HUES6 (cell line): Measurements from ENCODE around the gene ZNF438.
"Not testable (repeated sequence)": the region's sequence is repeated elsewhere in the genome, so short reads cannot be mapped to it uniquely, and the experiment has no call there.

Source experiments
- H3K27ac ChIP-seq: 2 replicates; pipeline ENCODE4 v1.7.0; 2013; ENCODE audit warnings: low read depth, mild to moderate bottlenecking, low read length, inconsistent platforms
- H3K27me3 ChIP-seq: 2 replicates; pipeline ENCODE4 v1.6.1; 2013; ENCODE audit warnings: low read length; ENCODE audit not compliant: control insufficient read depth, insufficient read depth
- H3K36me3 ChIP-seq: 2 replicates; pipeline ENCODE4 v1.6.1; 2013; ENCODE audit warnings: low read length; ENCODE audit not compliant: control insufficient read depth, insufficient read depth
- H3K4me1 ChIP-seq: 2 replicates; pipeline ENCODE4 v1.6.1; 2013; ENCODE audit warnings: low read length; ENCODE audit not compliant: control insufficient read depth, insufficient read depth
- H3K4me3 ChIP-seq: 2 replicates; pipeline ENCODE4 v1.5.1; 2013; ENCODE audit warnings: low read depth, low read length
- H3K9ac ChIP-seq: one replicate; pipeline ENCODE4 v1.6.1; 2013; ENCODE audit warnings: mild to moderate bottlenecking, low read length
- H3K9me3 ChIP-seq: 2 replicates; pipeline ENCODE4 v1.6.1; 2013; ENCODE audit warnings: low read depth, low read length; ENCODE audit not compliant: control insufficient read depth, insufficient read depth

Gene ZNF438

GRCh38 chr10:31030260-31030659 lies 1.4 kb downstream of the ZNF438 start:
- Histone ChIP-seq H3K27me3 (peaks cover 20% of the 10 kb centered on the region; the same call in 1 of the 2 replicates), H3K27ac (no peak overlapping the region), H3K4me3 (no peak overlapping the region), H3K9ac (no peak overlapping the region), H3K9me3 (no peaks in the 10 kb centered on the region), H3K36me3 (no peaks in the 10 kb centered on the region), H3K4me1 (peaks cover 24% of the 10 kb centered on the region)

GRCh38 chr10:31028081-31028480 lies 3.6 kb downstream of the ZNF438 start:
- H3K9me3 ChIP-seq, result no peaks in the 10 kb centered on the region
- peaks cover 8% of the 10 kb centered on the region; the same call in 1 of the 2 replicates for H3K27me3 ChIP-seq
- H3K4me1 ChIP-seq, result peaks cover 21% of the 10 kb centered on the region
- no peaks in the 10 kb centered on the region for H3K36me3 ChIP-seq
- no peak overlapping the region for H3K27ac ChIP-seq
- H3K9ac ChIP-seq, result no peak overlapping the region
- H3K4me3 ChIP-seq, result no peak overlapping the region

- H3K27me3 ChIP-seq, H3K36me3 ChIP-seq, H3K27ac ChIP-seq, H3K4me3 ChIP-seq, H3K9me3 ChIP-seq, H3K9ac ChIP-seq: not testable (repeated sequence)
- peaks cover 21% of the 10 kb centered on the region for H3K4me1 ChIP-seq
Measured at GRCh38 chr10:31026279-31026678, 5.4 kb downstream of the ZNF438 start.

GRCh38 chr10:31025142-31025541 lies 6.5 kb downstream of the ZNF438 start:
- Histone ChIP-seq H3K9me3 (no peaks in the 10 kb centered on the region), H3K4me3 (no peak overlapping the region), H3K4me1 (peaks cover 11% of the 10 kb centered on the region), H3K9ac (no peak overlapping the region), H3K27ac (no peak overlapping the region), H3K36me3 (no peaks in the 10 kb centered on the region), H3K27me3 (no peaks in the 10 kb centered on the region; the same call in 1 of the 2 replicates)

- no peak overlapping the region for H3K9ac ChIP-seq
- H3K4me1 ChIP-seq, result peaks cover 18% of the 10 kb centered on the region
- no peak overlapping the region for H3K4me3 ChIP-seq
- H3K27ac ChIP-seq, result no peak overlapping the region
- no peaks in the 10 kb centered on the region for H3K9me3 ChIP-seq
- H3K27me3 ChIP-seq, result no peaks in the 10 kb centered on the region
- no peaks in the 10 kb centered on the region for H3K36me3 ChIP-seq
Measured at GRCh38 chr10:31023558-31023957, 8.1 kb downstream of the ZNF438 start.

- Histone ChIP-seq H3K9ac (no peak overlapping the region), H3K4me3 (no peak overlapping the region), H3K27me3 (no peaks in the 10 kb centered on the region)
Measured at GRCh38 chr10:31020209-31020608, 11.5 kb downstream of the ZNF438 start.

GRCh38 chr10:31018962-31019361 lies 12.7 kb downstream of the ZNF438 start:
- H3K9me3 ChIP-seq, result no peaks in the 10 kb centered on the region
- H3K4me3 ChIP-seq, result no peak overlapping the region
- H3K9ac ChIP-seq, result no peak overlapping the region
- H3K4me1 ChIP-seq, result peaks cover 18% of the 10 kb centered on the region
- H3K27ac ChIP-seq, result no peak overlapping the region
- no peaks in the 10 kb centered on the region for H3K36me3 ChIP-seq
- H3K27me3 ChIP-seq, result no peaks in the 10 kb centered on the region

More at GRCh38 chr10:31020209-31020608, 11.5 kb downstream of the ZNF438 start:
- Histone ChIP-seq H3K9me3 (no peaks in the 10 kb centered on the region), H3K36me3 (no peaks in the 10 kb centered on the region), H3K27ac (no peak overlapping the region), H3K4me1 (peaks cover 18% of the 10 kb centered on the region)

GRCh38 chr10:31018356-31018750 lies 13.3 kb downstream of the ZNF438 start:
- H3K4me1 ChIP-seq, result peaks cover 18% of the 10 kb centered on the region
- H3K9me3 ChIP-seq, result no peaks in the 10 kb centered on the region
- H3K36me3 ChIP-seq, result no peaks in the 10 kb centered on the region
- H3K27ac ChIP-seq, result no peak overlapping the region
- H3K9ac ChIP-seq, result no peak overlapping the region
- H3K27me3 ChIP-seq, result no peaks in the 10 kb centered on the region
- H3K4me3 ChIP-seq, result no peak overlapping the region

- H3K9me3 ChIP-seq, result no peaks in the 10 kb centered on the region
- H3K27me3 ChIP-seq, result no peaks in the 10 kb centered on the region
- no peak overlapping the region for H3K27ac ChIP-seq
- no peak overlapping the region for H3K4me3 ChIP-seq
- H3K36me3 ChIP-seq, result no peaks in the 10 kb centered on the region
- H3K9ac ChIP-seq, result no peak overlapping the region
- H3K4me1 ChIP-seq, result peaks cover 18% of the 10 kb centered on the region
Measured at GRCh38 chr10:31017534-31018355, 13.9 kb downstream of the ZNF438 start.

- no peak overlapping the region for H3K27ac ChIP-seq
- no peak overlapping the region for H3K4me3 ChIP-seq
- no peaks in the 10 kb centered on the region for H3K36me3 ChIP-seq
- H3K27me3 ChIP-seq, result no peaks in the 10 kb centered on the region
- H3K4me1 ChIP-seq, result peaks cover 8% of the 10 kb centered on the region
- H3K9me3 ChIP-seq, result no peaks in the 10 kb centered on the region
- H3K9ac ChIP-seq, result no peak overlapping the region
Measured at GRCh38 chr10:31014161-31014875, 17.3 kb downstream of the ZNF438 start.

- Histone ChIP-seq H3K9me3 (no peaks in the 10 kb centered on the region), H3K36me3 (no peaks in the 10 kb centered on the region), H3K9ac (no peak overlapping the region), H3K4me1 (no peaks in the 10 kb centered on the region), H3K4me3 (no peak overlapping the region), H3K27me3 (no peaks in the 10 kb centered on the region), H3K27ac (no peak overlapping the region)
Measured at GRCh38 chr10:31013331-31013730, 18.3 kb downstream of the ZNF438 start.
